ENCODE results near the gene DGAT2. TPM values are rescaled to one million over a fixed set of nuclear protein-coding genes. Genes with fewer than 3 reads are reported as not detected.

Gene DGAT2
- total RNA-seq, 1 experiment from 2014 or later, result 1.6 TPM

DNA sequence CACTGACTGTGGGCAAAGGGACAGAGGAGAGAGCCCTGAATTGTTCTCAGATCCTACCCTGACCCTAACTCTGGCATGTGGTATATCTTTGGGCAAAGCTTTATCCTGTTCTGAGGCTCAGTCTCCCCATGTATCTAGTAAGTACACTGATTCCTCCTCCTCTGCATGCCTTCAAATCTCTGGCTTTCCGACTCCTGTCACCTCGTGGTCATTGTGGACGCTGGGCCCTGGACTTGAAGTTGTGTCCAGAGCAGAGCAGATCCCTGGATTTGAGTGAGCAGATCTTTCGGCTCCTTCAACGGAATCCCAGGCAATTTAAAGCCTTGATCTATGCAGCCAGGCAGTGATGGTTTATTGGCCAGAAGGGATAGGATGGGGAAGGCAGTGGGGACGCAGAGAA, 47.9 kb upstream of the DGAT2 start:
- peaks cover 11% of the 10 kb centered on the region for H3K4me1 Mint-ChIP-seq
- no peaks in the 10 kb centered on the region for H3K36me3 Mint-ChIP-seq
- ATAC-seq (no peak), DNase-seq (ENCODE audit: low spot score) (no peak)
- H3K27ac Mint-ChIP-seq, result no peak overlapping the region
- H3K27me3 Mint-ChIP-seq (ENCODE audit: low read depth), result peaks cover 39% of the 10 kb centered on the region
- ChIA-PET POLR2A (no interaction called here), CTCF (interaction anchor here (0.6 kb wide), 1 partner anchor 15 kb away, joined by 3 read pairs; no protein-coding TSS in a partner anchor)
- H3K9me3 Mint-ChIP-seq, result no peaks in the 10 kb centered on the region
- TF ChIP-seq ZBTB21 (CRISPR knock-in tag; IDR thresholded peaks at IDR 0.05; ENCODE audit: borderline replicate concordance) (no peak), SOX15 (CRISPR knock-in tag; IDR thresholded peaks at IDR 0.05) (no peak), ZNF138 (CRISPR knock-in tag; conservative IDR thresholded peaks at IDR 0.05) (no peak), ZNF512 (CRISPR knock-in tag; IDR thresholded peaks at IDR 0.05; ENCODE audit: borderline replicate concordance) (no peak), IRF2 (CRISPR knock-in tag; IDR thresholded peaks at IDR 0.05; ENCODE audit: borderline replicate concordance, low read depth) (no peak), CBFB (CRISPR knock-in tag; IDR thresholded peaks at IDR 0.05; ENCODE audit: low read depth) (no peak), CTCF (IDR thresholded peaks at IDR 0.05) (no peak), ATF6 (CRISPR knock-in tag; IDR thresholded peaks at IDR 0.05) (no peak), GRHL2 (CRISPR knock-in tag; IDR thresholded peaks at IDR 0.05; ENCODE audit: insufficient replicate concordance, severe bottlenecking) (no peak), ZBTB43 (CRISPR knock-in tag; IDR thresholded peaks at IDR 0.05) (no peak), ZNF416 (CRISPR knock-in tag; IDR thresholded peaks at IDR 0.05) (no peak), TEAD4 (CRISPR knock-in tag; IDR thresholded peaks at IDR 0.05) (no peak), NFE2L1 (CRISPR knock-in tag; IDR thresholded peaks at IDR 0.05) (no peak), SP1 (CRISPR knock-in tag; conservative IDR thresholded peaks at IDR 0.05) (no peak), ZNF281 (CRISPR knock-in tag; IDR thresholded peaks at IDR 0.05) (no peak), USF2 (CRISPR knock-in tag; IDR thresholded peaks at IDR 0.05) (no peak), JUN (CRISPR knock-in tag; IDR thresholded peaks at IDR 0.05) (no peak), HMGA2 (CRISPR knock-in tag; IDR thresholded peaks at IDR 0.05) (no peak), CREM (CRISPR knock-in tag; IDR thresholded peaks at IDR 0.05) (no peak)
- TF ChIP-seq, protein P1, sequence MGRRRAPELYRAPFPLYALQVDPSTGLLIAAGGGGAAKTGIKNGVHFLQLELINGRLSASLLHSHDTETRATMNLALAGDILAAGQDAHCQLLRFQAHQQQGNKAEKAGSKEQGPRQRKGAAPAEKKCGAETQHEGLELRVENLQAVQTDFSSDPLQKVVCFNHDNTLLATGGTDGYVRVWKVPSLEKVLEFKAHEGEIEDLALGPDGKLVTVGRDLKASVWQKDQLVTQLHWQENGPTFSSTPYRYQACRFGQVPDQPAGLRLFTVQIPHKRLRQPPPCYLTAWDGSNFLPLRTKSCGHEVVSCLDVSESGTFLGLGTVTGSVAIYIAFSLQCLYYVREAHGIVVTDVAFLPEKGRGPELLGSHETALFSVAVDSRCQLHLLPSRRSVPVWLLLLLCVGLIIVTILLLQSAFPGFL (CRISPR knock-in tag; IDR thresholded peaks at IDR 0.05; ENCODE audit: borderline replicate concordance), result no peak
- no peak overlapping the region for H3K4me3 Mint-ChIP-seq

Measured in WTC11 (cell line).